NK-92 treated with Interleukin-12 subunit alpha and Interleukin-12 subunit beta, amount 100 ng/mL, for 24 hours (cell line): ENCODE data around the gene TMEM106C.

Source experiments
- DNase-seq: peaks from one replicate; lab custom pipeline; 2025; lab: John Stamatoyannopoulos, UW

The TMEM106C gene

DNA sequence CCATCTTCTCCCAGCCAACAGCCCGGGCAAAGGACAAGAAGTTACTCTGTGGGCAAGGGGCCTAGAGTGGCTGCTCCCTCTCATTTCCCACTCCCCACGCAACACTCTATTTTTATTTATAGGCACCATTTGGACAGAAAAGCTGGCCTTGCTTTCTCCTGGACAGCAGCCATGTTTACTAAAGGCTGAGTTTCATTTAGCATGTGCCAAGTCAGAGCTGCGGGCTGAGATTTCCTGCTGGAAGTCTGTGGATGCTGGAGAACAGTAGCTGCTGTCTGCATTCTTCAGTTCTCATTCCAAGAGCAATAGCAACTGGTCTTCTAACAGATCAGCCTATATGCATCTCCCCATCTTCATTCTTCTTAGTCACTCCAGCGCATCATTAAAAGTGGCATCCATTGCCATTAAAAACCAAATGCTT, 32.6 kb downstream of the TMEM106C start:
- no peak for DNase-seq

- DNase-seq: no peak
Measured at GRCh38 chr12:47997321-47997720, 33.9 kb downstream of the TMEM106C start.

DNA sequence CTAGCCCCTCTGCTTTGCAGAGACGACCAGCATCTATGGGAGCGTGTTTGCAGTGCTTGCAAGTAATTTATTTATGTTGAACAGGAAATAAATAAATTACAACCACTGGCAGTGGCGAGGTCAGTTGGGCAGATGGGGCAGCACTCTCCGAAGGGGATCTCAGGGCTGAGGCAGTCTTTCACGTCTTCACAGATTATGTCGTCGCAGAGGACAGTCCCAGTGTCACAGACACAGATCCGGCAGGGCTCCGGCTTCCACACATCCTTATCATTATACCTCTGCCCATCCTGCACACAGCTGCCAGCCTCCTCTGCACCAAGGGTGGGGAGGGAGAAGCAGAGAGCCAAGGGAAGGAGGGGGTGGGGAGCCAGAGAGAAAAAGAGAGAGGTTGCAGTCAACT, 36.4 kb downstream of the TMEM106C start:
- no peak for DNase-seq

GRCh38 chr12:48000878-48001504, 37.6 kb downstream of the TMEM106C start:
- DNase-seq: no peak

DNA sequence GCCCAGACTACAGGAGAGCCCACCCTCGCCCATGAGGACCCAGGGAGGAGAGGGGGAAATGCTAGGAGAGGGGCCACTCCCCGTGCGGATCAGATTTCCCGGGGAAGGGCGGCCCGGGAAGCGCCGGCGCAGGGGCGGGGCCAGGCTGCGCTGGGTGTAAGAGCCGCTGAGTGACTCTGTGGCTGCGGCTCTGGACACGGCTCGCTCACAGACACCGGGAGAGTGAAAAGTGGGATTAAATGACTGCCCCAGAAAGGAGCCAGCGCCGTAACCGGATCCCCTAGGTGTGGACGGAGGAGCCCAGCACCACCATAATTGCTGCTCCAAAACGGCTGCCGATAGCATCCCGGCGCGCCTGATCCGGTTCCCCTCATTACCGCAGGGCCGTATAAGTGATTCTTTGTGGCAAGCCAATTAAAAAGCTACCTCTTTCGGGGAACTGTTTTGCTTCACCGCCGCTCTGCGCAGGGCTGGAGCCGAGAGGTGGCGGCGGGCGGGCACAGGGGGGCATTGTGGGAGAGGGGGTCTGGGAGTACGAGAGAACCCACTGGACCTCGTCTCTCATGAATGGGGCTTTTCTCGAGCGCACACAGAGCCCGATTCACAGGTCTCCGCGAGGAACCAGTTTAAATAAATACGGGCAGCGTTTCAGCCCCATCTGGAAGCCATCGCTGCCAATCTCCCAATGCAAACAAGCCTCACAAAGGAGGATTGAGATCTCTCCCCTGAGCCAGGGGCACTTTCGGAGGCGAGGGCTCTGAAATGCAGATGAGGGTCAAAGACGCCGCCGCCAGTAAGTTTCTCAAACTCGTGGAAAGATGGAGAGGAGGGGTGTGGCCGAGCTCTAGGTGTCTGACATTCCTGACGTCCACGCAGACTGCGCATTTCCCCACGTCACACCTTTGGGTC, 38.4 kb downstream of the TMEM106C start:
- DNase-seq: no peak

DNA sequence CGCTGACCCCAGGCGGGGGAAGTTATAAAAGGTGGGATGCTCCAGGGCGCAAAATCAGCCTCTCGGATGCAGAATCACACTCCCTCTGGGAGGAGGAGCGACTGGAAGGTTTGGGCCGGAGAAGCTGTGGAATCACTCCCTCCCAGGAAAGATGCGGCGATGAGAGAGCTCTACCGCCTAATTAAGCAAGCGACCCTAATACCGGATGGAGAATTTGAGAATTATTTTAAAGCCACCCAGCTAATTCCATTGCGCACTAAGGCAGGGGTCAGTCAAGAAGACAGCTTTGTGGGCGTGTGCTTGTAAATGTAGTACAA, 39.0 kb downstream of the TMEM106C start:
- DNase-seq: no peak

DNA sequence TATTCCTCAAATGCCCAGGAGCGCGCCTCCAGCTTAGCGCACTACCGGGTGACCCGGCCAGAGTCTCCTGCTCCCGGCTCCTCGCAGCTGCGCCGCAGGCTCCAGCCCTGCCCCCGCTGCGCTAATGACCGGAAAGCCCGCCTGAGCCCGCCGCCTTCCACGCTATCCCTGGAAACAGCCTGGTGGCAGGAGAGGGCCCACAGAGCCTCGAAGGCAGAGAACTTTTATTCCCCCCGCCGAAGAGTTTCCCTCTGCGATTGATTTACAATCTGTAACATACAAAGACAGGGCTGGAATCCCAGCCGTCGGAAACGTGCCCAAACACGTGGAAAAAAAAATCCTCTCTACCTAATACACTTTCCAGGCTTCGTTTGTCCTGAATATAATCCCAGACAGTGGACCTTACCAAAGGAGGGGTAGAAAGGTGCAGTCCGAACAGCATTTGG, 39.4 kb downstream of the TMEM106C start:
- no peak for DNase-seq

GRCh38 chr12:48003226-48004052, 40.0 kb downstream of the TMEM106C start:
- DNase-seq: no peak

DNA sequence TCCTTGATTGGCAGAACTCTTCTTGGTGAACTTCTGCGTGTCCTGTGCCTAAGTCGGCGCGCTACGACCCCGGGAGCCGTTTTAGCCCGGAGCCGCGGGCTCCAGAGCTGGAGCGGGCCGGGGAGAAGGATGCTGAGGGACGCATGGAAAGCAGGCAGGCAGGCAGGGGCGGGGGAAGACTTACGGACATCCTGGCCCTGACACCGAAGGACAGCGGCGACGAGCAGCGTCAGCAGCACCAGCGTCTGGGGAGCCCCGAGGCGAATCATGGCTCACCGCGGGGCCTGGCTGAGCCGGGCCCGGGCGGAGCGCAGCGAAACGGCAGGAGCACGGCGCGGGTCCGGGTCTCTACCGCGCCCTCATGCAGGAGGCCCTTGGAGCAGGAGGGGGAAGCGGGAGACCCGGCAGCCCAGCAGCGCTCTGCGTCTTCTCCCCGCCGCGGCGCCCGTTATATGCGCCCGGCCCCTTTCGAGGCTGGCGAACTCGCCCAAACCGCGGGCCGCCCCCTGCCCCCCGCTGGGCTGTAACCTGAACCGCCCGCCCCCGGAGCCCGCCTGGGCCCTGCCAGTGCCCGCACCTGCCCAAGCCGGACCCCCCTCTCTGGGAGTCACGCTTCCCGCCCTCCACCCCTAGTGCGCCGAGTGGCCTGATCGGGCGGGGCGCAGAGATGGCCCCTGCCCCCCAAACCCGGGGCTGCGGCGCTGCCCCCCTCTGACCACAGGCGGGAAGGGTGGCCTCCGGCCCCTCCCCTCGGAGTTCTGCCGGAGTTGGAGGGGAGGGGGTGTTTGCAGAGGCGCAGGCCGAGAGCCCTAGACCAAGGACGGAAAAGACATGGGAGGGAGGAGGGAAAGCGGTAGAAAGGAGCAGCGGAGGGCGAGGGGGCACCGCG, 40.9 kb downstream of the TMEM106C start, which contains the start of gene COL2A1:
Gene COL2A1, minus strand, starts transcription at position 424 of the 889 bp plus-strand sequence. Its CDS starts 155 bp downstream, at position 269.
- DNase-seq: no peak

DNA sequence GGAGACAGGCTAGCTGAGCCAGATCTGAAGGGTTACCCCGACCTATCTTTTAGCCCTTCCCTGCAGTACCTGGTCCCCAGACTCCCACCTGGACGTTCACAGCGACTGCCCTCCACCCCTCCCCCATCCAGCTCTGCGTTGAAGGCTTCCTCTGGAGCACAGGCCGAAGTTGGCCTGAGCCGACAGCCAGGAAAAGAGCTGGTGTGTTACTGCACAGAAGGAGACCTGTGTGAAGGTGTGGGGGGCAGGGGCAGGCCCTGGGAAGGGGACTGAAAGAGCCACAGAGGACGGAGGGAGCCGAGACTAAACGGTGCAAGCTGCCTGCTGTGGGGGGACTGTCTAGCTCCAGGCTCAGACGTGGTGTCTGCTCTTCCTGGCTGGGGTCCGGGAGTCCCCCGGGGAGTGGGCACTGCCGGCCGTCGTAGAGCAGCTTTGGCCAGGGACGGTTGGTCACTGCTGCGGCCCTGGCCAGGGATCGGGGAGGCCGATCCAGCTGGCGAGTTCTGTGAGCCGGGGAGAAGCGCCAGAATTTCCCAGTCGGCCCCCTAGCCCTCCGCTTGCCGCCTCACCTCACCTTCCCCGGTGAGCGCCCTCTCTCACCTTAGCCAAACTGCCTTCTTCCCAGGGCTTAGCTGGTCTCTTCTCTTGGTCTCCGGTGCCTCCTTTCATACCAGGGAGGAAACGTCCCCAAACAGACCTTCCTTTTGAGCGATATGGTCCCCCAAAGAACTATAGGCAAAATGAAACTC, 41.8 kb downstream of the TMEM106C start:
- no peak for DNase-seq

DNA sequence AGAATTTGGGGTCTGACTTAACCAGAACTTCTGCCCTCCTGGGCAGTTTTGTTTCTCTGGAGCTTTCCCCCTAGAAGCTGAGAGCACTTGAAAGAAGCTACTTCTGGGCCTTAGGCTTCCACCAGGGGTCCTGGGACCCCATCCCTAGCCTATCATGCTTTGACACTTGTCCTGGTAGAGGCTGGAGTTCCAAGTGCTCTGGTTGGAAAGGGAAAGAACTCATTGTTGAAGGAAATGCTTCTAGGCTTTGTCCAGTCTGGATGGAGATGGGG, 42.3 kb downstream of the TMEM106C start:
- DNase-seq: no peak

DNA sequence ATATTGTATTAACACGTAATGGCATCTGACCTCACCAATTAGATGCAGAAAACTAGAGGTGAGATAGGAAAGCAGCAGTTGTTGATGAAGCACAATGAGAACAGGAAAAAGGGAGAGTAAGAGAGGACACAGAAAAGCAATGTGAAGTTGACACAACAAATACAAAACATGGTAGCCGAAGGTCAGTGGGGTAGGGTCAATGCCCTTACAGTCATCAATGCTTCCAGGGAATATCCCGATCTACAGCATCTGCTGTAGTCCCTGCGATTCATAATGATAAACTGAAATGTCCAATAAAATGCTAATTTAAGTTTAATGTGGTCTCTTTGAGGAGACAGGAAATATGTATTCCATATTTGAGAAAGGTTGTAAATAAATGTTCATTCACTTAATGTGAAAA, 43.8 kb downstream of the TMEM106C start:
- no peak for DNase-seq

DNA sequence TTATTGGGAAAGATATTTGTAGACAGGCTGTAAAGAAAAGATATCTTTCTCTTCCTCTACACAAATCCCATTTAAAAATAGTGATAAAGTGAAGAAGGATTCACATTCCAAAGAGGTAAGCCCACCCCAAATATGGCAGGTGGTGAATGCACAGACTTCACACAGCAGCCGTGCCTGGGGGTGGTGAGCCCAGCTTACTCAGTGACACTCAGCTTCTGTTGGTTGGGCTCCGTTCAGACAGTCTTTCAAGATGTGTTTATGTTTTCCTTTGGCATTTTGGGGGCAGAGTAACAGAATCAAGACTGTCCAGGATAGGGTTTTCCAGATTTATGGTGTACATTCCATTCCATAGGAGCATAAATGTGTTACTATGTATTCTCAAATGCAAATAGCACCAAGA, 45.0 kb downstream of the TMEM106C start:
- DNase-seq: no peak

DNA sequence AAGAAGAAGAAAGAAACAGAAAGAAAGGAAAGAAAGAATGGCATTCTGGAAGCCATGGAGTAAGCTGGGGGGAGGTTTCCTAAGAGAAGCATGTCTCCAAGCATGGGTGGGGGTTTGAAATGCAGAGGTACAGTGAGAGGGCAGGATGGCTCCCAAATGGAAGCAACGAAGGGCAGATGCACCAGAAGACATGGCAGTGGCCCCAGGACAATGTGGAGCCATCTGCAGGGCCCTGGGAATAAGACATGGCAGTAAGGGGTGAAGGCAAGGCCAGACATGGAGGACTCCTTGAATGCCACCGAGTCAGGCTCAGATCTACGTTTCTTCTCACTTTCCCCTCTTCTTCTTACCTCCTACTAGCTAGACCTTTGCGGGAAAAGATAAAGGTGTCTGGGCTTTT, 45.6 kb downstream of the TMEM106C start:
- DNase-seq: no peak

DNA sequence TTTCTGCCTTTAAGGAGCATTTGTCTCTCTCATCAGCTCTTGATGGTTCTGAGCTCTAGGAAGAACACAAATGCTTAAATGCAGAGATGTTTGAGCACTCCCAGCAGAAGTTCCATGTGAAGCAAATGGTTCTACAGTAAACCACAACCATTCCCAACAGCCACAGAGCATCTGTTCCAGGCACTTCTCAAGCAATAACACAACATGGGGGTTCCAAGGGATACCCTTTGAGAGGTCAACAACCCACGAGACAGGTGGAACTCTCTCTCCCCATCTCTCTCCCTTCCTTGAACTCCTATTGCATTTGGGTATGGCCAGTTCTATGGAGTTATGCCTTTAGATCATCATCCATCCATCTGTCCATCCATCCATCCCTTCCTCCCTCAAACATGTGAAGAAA, 46.1 kb downstream of the TMEM106C start:
- DNase-seq: no peak

DNA sequence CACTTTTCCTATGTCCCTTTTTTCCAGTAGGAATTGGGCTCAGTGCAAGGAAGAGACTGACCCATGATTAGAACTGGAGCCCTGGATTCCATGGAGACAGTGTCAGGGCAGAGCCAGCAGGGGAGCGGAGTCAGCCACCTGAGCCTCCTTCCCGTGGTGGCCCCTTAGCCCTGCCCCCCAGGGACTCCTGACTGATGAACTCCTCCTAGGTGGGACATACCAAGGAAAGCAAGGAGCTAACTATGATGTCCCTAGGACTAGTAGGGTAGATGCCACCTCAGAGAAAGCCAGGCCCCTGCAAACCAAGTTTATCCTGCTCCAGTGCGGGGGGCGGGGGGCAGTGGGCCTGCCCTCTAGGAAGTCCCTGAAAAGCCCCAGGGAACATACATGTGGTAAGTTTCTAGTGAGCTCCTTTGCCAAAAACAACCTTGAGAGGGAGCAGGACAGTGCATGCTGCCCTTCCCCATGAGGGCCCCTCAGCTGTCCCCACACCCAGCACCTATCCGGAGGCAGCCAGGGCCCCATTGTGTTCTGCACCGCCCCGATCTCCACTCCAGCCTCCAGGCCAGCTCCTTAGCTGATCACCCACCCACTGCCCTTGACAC, 47.1 kb downstream of the TMEM106C start:
- no peak for DNase-seq

DNA sequence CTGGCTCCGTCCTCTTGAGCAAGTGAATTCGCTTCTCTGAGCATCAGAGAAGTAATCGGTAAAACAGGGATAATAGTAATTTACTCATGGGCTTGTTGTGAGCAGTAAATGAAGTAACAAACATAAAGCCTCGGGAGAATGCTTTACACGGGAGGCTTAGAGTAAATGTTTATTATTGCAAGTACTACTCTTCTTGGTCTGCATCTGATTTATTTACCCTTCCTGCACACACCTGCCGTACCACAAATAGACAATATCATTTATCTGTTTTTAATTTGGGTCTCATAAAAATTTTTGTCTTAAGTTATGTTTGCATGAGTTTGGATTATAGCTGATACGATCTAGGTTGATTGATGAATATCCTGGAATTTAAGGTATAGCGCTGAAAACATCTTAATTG, 48.7 kb downstream of the TMEM106C start:
- no peak for DNase-seq

- no peak for DNase-seq
Measured at GRCh38 chr12:48013287-48013686, 49.9 kb downstream of the TMEM106C start.

- DNase-seq: no peak
Measured at GRCh38 chr12:48015129-48015528, 51.7 kb downstream of the TMEM106C start.

GRCh38 chr12:48015954-48016353, 52.6 kb downstream of the TMEM106C start:
- DNase-seq: no peak
